Measurements from ENCODE around the gene S100A2.

- TF ChIP-seq EZH2 (IDR thresholded peaks at IDR 0.05; ENCODE audit: insufficient read depth, poor library complexity, severe bottlenecking) (no peak), EZH2phosphoT487 (IDR thresholded peaks at IDR 0.05; ENCODE audit: insufficient read depth, low read depth) (no peak)
These were observed 31.6 kb upstream of the S100A2 start for GRCh38 chr1:153597206-153597605.
